ENCODE measurements around the gene MDC1.

The MDC1 gene

DNA sequence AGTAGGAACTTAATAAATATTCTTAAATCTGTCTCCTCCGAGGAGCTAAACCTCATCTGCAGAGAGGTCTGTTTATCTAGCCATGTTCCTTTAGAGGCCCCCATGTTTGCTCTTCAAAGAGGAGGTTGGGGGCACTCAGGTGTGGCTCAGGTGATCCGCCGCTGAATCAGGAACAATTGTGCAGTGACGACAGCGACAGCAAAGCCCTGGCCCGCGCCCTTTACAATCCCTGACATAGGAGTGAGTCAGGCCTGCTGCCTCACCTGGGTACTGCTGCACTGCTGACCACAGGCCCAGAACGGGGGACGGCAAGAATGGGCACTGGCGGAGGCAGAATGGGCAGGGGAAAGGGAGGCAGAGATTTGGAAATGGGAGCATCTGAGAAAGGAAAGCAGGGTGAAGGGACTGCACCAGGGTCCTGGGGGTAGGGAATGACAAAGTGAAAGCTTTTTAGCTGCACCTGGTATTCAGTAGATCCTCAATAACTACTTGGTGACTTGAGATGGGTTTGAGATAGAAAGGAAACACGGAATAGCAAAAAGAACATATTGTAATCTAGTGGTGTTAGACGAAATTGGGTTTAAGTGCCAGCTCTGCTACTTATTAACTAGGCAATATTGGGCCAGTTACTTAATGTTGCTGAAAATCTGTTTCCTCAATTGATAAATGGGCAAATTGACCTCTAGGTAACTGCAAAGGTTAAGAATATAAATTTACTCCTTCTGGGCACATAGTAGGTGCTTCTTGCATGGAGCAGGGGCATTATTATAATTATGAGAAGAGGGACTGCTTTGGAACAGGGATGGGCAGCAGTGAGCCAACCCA, 32.7 kb upstream of the MDC1 start:
- Histone ChIP-seq H3K79me2 (ENCODE audit: control insufficient read depth, low read length) (no peaks in the 10 kb centered on the region), H3K27ac (ENCODE audit: low read depth, low read length) (no peak overlapping the region), H3K4me2 (ENCODE audit: low read length) (no peak overlapping the region), H3K4me1 (ENCODE audit: control insufficient read depth, low read length) (peaks cover 2% of the 10 kb centered on the region), H3K27me3 (ENCODE audit: control insufficient read depth, low read length) (peaks cover 18% of the 10 kb centered on the region), H3F3A (ENCODE audit: control insufficient read depth, insufficient read depth) (no peaks in the 10 kb centered on the region), H3K4me3 (ENCODE audit: low read length) (no peak overlapping the region), H3K9me3 (ENCODE audit: control insufficient read depth, insufficient read depth, low read length) (no peaks in the 10 kb centered on the region), H3K9me2 (replicated peaks; ENCODE audit: control insufficient read depth, low read length) (no peaks in the 10 kb centered on the region), H3K36me3 (ENCODE audit: control insufficient read depth, low read length) (no peaks in the 10 kb centered on the region), H4K20me1 (ENCODE audit: control insufficient read depth, insufficient read depth, low read depth, low read length) (no peaks in the 10 kb centered on the region)
- TF ChIP-seq EZH2phosphoT487 (IDR thresholded peaks at IDR 0.05; ENCODE audit: borderline replicate concordance, low read length), result no peak
- TF ChIP-seq, protein P1, sequence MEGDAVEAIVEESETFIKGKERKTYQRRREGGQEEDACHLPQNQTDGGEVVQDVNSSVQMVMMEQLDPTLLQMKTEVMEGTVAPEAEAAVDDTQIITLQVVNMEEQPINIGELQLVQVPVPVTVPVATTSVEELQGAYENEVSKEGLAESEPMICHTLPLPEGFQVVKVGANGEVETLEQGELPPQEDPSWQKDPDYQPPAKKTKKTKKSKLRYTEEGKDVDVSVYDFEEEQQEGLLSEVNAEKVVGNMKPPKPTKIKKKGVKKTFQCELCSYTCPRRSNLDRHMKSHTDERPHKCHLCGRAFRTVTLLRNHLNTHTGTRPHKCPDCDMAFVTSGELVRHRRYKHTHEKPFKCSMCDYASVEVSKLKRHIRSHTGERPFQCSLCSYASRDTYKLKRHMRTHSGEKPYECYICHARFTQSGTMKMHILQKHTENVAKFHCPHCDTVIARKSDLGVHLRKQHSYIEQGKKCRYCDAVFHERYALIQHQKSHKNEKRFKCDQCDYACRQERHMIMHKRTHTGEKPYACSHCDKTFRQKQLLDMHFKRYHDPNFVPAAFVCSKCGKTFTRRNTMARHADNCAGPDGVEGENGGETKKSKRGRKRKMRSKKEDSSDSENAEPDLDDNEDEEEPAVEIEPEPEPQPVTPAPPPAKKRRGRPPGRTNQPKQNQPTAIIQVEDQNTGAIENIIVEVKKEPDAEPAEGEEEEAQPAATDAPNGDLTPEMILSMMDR (IDR thresholded peaks at IDR 0.05; ENCODE audit: low read depth, low read length, poor library complexity, severe bottlenecking), result no peak

DNA sequence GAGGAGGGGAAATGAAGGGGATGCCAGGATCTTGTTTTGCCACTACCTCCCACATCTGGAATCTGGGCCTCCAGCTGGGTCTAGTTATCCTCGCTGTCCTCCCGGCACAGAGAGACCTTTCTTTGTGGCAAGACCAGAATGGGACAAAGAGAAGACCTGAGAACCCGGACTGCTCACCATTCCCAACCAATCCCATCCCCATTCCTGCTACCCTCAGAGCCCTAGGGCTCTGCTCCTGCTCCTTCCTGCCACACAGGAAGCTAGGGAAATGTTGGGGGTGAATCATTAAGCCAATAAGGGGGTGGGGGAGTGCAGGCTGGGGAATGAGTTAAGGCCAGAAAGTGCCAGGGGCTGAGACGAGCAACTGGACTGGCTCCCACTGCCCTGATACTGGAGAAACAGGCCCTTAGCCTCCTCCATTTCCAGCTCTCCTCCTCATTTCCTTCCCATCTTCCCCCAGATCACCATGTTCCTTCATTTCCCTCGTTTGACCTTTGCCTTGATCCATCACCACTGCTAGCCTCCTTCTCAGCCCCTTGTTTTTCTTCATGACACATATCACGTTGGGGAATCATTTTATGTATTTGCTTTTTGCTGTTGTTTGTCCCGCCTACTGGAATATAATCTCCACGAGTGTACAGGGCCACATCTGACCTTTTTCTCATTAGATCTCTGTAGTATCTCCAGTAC, 31.9 kb upstream of the MDC1 start:
- Histone ChIP-seq H3K4me1 (ENCODE audit: control insufficient read depth, low read length) (peaks cover 10% of the 10 kb centered on the region), H3F3A (ENCODE audit: control insufficient read depth, insufficient read depth) (no peaks in the 10 kb centered on the region), H3K4me2 (ENCODE audit: low read length) (no peak overlapping the region), H3K27ac (ENCODE audit: low read depth, low read length) (no peak overlapping the region), H4K20me1 (ENCODE audit: control insufficient read depth, insufficient read depth, low read depth, low read length) (no peaks in the 10 kb centered on the region), H3K27me3 (ENCODE audit: control insufficient read depth, low read length) (peaks cover 18% of the 10 kb centered on the region), H3K36me3 (ENCODE audit: control insufficient read depth, low read length) (no peaks in the 10 kb centered on the region), H3K9me3 (ENCODE audit: control insufficient read depth, insufficient read depth, low read length) (no peaks in the 10 kb centered on the region), H3K9me2 (replicated peaks; ENCODE audit: control insufficient read depth, low read length) (no peaks in the 10 kb centered on the region), H3K4me3 (ENCODE audit: low read length) (no peak overlapping the region), H3K79me2 (ENCODE audit: control insufficient read depth, low read length) (no peaks in the 10 kb centered on the region)
- TF ChIP-seq, protein P1 (IDR thresholded peaks at IDR 0.05; ENCODE audit: low read depth, low read length, poor library complexity, severe bottlenecking), result no peak
- TF ChIP-seq EZH2phosphoT487 (IDR thresholded peaks at IDR 0.05; ENCODE audit: borderline replicate concordance, low read length), result no peak

DNA sequence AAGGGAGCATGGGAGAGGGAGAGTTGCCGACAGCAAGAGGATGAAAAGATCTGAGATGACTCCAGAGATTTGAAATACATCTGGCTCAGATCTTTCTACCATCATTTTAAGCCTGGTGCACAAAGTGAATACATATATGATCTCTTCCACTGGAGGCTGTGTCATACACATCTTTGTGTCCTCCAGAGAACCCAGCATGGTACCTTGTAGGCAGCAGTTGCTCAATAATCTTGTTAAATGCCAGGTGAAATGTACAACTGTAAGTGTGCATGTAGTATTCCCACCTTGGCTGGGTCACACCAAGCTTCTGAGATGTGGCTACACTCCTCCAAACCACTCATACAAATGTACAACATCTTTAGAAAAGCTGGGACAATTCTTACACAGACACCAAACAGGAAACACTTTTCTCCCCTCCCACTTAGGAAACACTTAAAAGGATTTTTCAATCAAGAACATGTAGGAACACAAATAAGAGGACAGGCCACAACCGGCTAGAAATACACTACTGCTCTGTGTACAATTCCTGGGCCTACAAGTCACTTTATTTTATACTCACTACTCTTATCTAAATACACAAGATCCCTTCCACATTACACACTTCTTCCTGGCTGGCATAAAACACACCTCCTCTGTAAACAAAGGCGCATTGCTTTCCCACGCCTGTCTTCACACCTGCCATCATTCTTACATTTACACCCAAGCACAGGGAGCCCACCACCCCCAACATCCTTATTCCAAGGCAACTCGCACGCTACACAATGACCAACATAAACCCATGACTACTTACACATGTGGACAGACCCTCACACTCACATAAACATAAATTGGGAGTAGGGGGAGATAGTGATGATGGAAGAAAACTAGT, 31.1 kb upstream of the MDC1 start:
- Histone ChIP-seq H3F3A (ENCODE audit: control insufficient read depth, insufficient read depth) (peaks cover 6% of the 10 kb centered on the region), H3K4me1 (ENCODE audit: control insufficient read depth, low read length) (peaks cover 19% of the 10 kb centered on the region), H4K20me1 (ENCODE audit: control insufficient read depth, insufficient read depth, low read depth, low read length) (no peaks in the 10 kb centered on the region), H3K4me2 (ENCODE audit: low read length) (no peak overlapping the region), H3K79me2 (ENCODE audit: control insufficient read depth, low read length) (no peaks in the 10 kb centered on the region), H3K27ac (ENCODE audit: low read depth, low read length) (no peak overlapping the region), H3K27me3 (ENCODE audit: control insufficient read depth, low read length) (peaks cover 26% of the 10 kb centered on the region), H3K36me3 (ENCODE audit: control insufficient read depth, low read length) (no peaks in the 10 kb centered on the region), H3K9me3 (ENCODE audit: control insufficient read depth, insufficient read depth, low read length) (no peaks in the 10 kb centered on the region), H3K9me2 (replicated peaks; ENCODE audit: control insufficient read depth, low read length) (no peaks in the 10 kb centered on the region), H3K4me3 (ENCODE audit: low read length) (no peak overlapping the region)
- TF ChIP-seq, protein P1 (IDR thresholded peaks at IDR 0.05; ENCODE audit: low read depth, low read length, poor library complexity, severe bottlenecking), result no peak
- TF ChIP-seq EZH2phosphoT487 (IDR thresholded peaks at IDR 0.05; ENCODE audit: borderline replicate concordance, low read length), result no peak

Measured in DOHH2 (cell line).